Panc1 (cell line): ENCODE results near the gene IGSF11. TPM values are rescaled to one million over a fixed set of nuclear protein-coding genes. Genes with fewer than 3 reads are reported as not detected.

Experiments used
- total RNA-seq: library from RNA; stranded (reverse); gene quantifications from one replicate; pipeline ENCODE4 v1.2.1, GENCODE V29; 2021; ENCODE audit not compliant: unreplicated experiment

IGSF11 gene
- total RNA-seq, 1 experiment from 2014 or later: 0.33 TPM

Other genes with a start within 250 kb of the IGSF11 start
- gene TEX55, start 111.3 kb upstream of the IGSF11 start, total RNA-seq: not detected
- gene UPK1B, start 138.8 kb upstream of the IGSF11 start, total RNA-seq: 4.4 TPM
- gene B4GALT4, start 206.0 kb upstream of the IGSF11 start, total RNA-seq: 27.4 TPM